Type B pancreatic cell (in vitro differentiated cells): ENCODE results near the gene BBS4. TPM values are rescaled to one million over a fixed set of nuclear protein-coding genes. Genes with fewer than 3 reads are reported as not detected.
A peak's percentile ranks its signal among the peaks of the same experiment; 100 is the strongest.

Experiments
- DNase-seq: peaks from one replicate; pipeline ENCODE4 v3.0.0; 2021; ENCODE audit warnings: mixed read lengths; ENCODE audit not compliant: unreplicated experiment; ENCODE audit errors: extremely low spot score
- H3K27ac Mint-ChIP-seq: 2 replicates; pipeline ENCODE4 v1.8.0; 2021; ENCODE audit warnings: mild to moderate bottlenecking, mixed read lengths
- H3K27me3 Mint-ChIP-seq: 2 replicates; pipeline ENCODE4 v1.8.0; 2021; ENCODE audit warnings: mixed read lengths
- H3K36me3 Mint-ChIP-seq: 2 replicates; pipeline ENCODE4 v1.8.0; 2021; ENCODE audit warnings: mixed read lengths
- H3K4me1 Mint-ChIP-seq: one replicate; pipeline ENCODE4 v1.8.0; 2021; ENCODE audit warnings: mixed read lengths; ENCODE audit not compliant: unreplicated experiment
- H3K4me3 Mint-ChIP-seq: 2 replicates; pipeline ENCODE4 v1.8.0; 2021; ENCODE audit warnings: mild to moderate bottlenecking, mixed read lengths
- H3K9me3 Mint-ChIP-seq: 2 replicates; pipeline ENCODE4 v1.8.0; 2021; ENCODE audit warnings: mixed read lengths
- total RNA-seq: library from RNA; stranded (reverse); gene quantifications from 2 replicates; pipeline ENCODE4 v1.2.1, GENCODE V29; 2021; ENCODE audit warnings: low replicate concordance
- TF ChIP-seq, protein P1 (sequence below): fragments of 200-600 bp; sonication (generic); conservative IDR thresholded peaks from 2 replicates; pipeline ENCODE4 v1.5.0; 2021; ENCODE audit warnings: antibody characterized with exemption, mild to moderate bottlenecking

The BBS4 gene
- total RNA-seq, 1 donor from 2014 or later: 27.6 TPM

DNA sequence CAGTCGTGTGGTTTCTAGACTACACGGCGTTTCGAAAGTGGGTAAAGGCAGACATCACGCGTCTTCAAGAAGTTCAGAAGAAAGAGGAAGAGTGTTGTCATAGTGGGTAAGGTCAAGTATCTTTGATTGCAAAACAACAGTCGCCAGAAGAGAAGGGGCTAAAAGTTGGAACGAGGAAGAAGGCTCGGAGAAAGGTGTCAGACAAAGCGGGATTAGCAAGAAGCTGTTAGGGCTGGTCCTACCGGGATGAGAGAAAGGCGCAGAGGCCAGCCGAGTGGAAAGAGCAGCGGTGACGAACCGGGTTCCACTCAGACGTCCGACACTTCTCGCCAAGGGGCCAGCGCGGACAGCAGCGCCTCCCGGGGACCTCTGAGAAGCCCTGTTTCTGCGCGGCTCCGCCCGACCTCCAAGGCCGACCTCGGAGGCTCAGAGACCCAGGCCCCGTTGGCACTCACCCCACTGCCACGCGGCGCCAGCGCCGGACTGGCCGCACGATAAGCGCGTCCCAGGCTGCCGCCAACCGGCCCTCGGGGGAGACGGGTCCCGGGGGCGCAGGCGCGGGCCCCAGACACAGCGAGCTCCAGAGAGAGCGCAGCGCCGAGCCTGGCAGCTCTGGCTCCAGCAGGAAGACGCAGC is 97.1 kb downstream of the BBS4 start:
- H3K36me3 Mint-ChIP-seq: peaks cover 17% of the 10 kb centered on the region
- TF ChIP-seq, protein P1, sequence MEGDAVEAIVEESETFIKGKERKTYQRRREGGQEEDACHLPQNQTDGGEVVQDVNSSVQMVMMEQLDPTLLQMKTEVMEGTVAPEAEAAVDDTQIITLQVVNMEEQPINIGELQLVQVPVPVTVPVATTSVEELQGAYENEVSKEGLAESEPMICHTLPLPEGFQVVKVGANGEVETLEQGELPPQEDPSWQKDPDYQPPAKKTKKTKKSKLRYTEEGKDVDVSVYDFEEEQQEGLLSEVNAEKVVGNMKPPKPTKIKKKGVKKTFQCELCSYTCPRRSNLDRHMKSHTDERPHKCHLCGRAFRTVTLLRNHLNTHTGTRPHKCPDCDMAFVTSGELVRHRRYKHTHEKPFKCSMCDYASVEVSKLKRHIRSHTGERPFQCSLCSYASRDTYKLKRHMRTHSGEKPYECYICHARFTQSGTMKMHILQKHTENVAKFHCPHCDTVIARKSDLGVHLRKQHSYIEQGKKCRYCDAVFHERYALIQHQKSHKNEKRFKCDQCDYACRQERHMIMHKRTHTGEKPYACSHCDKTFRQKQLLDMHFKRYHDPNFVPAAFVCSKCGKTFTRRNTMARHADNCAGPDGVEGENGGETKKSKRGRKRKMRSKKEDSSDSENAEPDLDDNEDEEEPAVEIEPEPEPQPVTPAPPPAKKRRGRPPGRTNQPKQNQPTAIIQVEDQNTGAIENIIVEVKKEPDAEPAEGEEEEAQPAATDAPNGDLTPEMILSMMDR: no peak
- no peaks in the 10 kb centered on the region for H3K27me3 Mint-ChIP-seq
- peaks cover 37% of the 10 kb centered on the region for H3K4me1 Mint-ChIP-seq
- peak overlapping the region; percentile 95 for H3K27ac Mint-ChIP-seq
- no peak for DNase-seq
- no peaks in the 10 kb centered on the region for H3K9me3 Mint-ChIP-seq
- peak overlapping the region; percentile 94 for H3K4me3 Mint-ChIP-seq

DNA sequence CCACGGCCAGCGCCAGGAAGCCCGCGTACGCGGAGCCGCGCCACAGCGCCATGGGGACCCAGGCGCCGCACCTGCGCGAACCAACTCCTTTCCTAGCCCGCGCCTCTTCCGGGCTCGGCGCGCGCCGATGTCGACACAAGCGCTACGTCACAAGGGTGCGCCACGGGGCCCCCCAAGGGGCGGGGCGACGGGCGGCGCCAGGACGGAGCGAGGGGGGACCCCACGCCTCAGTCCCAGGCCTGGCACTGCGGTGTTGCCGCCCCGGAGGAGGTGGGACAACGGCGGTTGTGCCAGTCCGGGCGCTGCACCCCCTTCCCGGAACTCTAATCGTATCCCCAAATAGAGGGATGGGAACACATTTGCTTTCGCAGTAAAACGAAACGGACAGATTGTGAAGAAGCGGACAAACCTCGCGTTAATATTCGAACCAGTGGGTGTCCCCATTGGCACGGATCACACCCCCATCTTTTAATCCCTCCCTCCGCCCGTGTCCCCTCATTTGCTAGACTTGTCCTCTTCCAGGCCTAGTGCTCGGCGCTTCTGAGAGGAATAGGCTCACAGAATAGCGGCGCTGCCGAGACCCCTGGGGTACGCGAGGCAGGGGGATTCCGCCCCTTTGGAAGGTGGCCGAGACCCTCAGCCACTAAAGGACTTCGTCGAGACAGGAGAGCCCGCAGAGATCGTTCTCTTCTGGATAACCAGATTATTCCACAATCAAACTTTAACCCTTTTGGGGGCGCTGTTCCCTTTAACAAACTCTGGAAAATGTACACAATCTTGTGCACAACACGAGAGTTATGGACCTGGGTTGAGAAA is 97.8 kb downstream of the BBS4 start, which contains the start of gene ADPGK:
TSS of gene ADPGK (minus strand) at position 119 of the 816 bp plus-strand sequence. CDS start at position 52, 67 bp downstream.
- no peaks in the 10 kb centered on the region for H3K9me3 Mint-ChIP-seq
- peaks cover 14% of the 10 kb centered on the region for H3K36me3 Mint-ChIP-seq
- H3K4me3 Mint-ChIP-seq: peak within 1 kb of the TSS; percentile 94
- DNase-seq: peak; percentile 95
- TF ChIP-seq, protein P1: peak; percentile 79
- peaks cover 37% of the 10 kb centered on the region for H3K4me1 Mint-ChIP-seq
- peak within 1 kb of the TSS; percentile 97 for H3K27ac Mint-ChIP-seq
- H3K27me3 Mint-ChIP-seq: no peaks in the 10 kb centered on the region

DNA sequence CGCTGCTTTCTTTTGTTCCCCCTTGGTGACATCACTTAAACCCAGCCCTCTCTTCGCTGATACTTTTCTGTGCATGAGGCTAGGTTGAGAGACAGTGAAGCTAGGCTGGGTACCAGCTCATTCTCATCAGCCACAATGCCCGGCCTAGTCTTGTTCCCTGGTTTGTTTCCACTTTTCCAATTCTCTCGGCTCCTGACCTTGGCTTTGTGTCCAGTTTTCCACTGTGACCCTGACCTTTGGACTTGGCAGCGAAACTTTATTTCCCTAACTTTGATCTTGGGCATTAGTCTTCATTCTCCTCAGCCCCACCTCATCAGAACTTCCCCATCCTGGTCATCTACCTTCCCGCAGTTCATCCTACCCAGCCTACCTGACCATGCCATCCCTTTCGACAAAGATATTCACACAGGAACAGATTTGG is 98.5 kb downstream of the BBS4 start:
- Mint-ChIP-seq H3K27me3 (no peaks in the 10 kb centered on the region), H3K4me1 (peaks cover 37% of the 10 kb centered on the region), H3K36me3 (peaks cover 13% of the 10 kb centered on the region), H3K27ac (peak overlapping the region; percentile 97), H3K4me3 (peak overlapping the region; percentile 94), H3K9me3 (no peaks in the 10 kb centered on the region)
- no peak for DNase-seq
- TF ChIP-seq, protein P1: no peak

DNA sequence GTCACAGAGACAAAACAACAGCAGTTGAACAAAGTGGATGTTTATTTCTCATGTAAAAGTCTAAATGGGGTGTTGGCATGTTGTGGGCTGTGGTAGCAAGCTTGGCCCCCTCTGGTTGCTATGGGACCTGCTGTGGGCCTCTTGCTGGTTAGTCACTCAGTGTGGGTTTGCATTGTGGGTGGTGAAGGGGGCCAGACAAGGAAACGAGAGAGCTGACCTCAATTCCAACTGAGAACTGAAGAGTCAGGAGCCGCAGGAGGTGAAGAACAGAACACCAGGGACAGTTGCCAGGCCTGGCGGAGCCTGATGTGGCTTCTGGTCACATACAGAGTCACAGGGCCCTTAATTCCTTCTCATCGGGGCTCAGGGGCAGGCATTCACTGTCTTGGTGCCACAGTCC is 99.4 kb downstream of the BBS4 start:
- DNase-seq: no peak
- TF ChIP-seq, protein P1: no peak

DNA sequence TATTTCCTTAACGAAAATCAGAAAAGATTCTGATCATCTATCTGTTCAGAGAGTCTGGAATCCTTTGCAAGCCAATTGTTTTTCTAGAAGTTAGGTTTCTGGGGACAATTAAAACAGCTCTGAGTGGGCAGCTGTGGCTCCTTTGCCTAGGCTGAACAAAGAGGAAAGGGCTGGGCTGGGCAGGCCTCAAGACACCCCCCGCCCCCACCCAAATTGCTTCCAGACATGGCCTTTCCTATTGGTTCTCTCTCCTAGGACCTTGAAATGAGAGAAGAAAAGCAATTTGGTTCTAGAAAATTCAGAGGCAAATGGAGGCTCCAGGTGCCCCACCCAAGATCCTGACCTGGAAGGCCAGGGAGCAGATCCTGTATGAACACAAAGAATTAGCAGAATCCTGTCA is 99.8 kb downstream of the BBS4 start:
- H3K4me3 Mint-ChIP-seq: no peak overlapping the region
- DNase-seq: no peak
- peaks cover 6% of the 10 kb centered on the region for H3K27me3 Mint-ChIP-seq
- no peaks in the 10 kb centered on the region for H3K9me3 Mint-ChIP-seq
- H3K4me1 Mint-ChIP-seq: peaks cover 36% of the 10 kb centered on the region
- TF ChIP-seq, protein P1: no peak
- H3K27ac Mint-ChIP-seq: no peak overlapping the region
- peaks cover 6% of the 10 kb centered on the region for H3K36me3 Mint-ChIP-seq

More for the DNA sequence above, 99.4 kb downstream of the BBS4 start:
- no peaks in the 10 kb centered on the region for H3K9me3 Mint-ChIP-seq
- peak overlapping the region; percentile 74 for H3K27ac Mint-ChIP-seq
- H3K4me3 Mint-ChIP-seq: no peak overlapping the region
- peaks cover 37% of the 10 kb centered on the region for H3K4me1 Mint-ChIP-seq
- peaks cover 6% of the 10 kb centered on the region for H3K27me3 Mint-ChIP-seq
- H3K36me3 Mint-ChIP-seq: peaks cover 6% of the 10 kb centered on the region
